ENCODE data around the gene LCN12. TPM values are rescaled to one million over a fixed set of nuclear protein-coding genes. Genes with fewer than 3 reads are reported as not detected.

The LCN12 gene
- total RNA-seq, 1 experiment from 2014 or later, result 0.55 TPM

DNA sequence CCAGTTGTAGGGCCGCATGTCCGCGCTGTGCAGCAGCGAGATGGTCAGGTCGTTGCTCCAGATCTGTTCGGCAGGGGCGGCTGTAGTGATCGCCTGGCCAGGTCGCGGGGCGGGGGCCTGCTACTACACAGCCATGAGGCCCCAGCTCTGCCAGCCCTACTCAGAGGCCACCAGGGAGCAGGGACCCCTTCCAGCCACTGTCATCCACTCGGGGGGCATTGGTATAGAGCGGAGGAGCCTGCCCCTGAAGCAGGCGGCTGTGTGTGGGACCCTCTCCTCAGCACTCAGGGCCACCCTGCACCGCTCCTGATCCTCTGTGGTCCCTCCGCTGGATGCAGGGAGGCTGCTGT, 9.2 kb upstream of the LCN12 start:
- Histone ChIP-seq H3K4me2 (ENCODE audit: low read length) (peak overlapping the region; percentile 98), H3K9me3 (ENCODE audit: low read length) (no peaks in the 10 kb centered on the region), H3K27ac (ENCODE audit: low read length) (no peak overlapping the region), H4K20me1 (ENCODE audit: low read length) (no peaks in the 10 kb centered on the region), H3K27me3 (ENCODE audit: low read length) (no peaks in the 10 kb centered on the region), H3K79me2 (ENCODE audit: low read length) (peaks cover 26% of the 10 kb centered on the region), H2AFZ (ENCODE audit: low read length) (no peak overlapping the region), H3K4me1 (ENCODE audit: insufficient read depth, low read length) (peaks cover under 1% of the 10 kb centered on the region; the same call in 1 of the 2 replicates), H3K9me2 (replicated peaks; ENCODE audit: low read length) (no peaks in the 10 kb centered on the region), H3K4me3 (ENCODE audit: low read length) (peak overlapping the region; percentile 71), H3K9ac (ENCODE audit: low read length) (peak overlapping the region; percentile 83; the same call in 1 of the 2 replicates), H3F3A (ENCODE audit: low read length, unreplicated experiment) (no peaks in the 10 kb centered on the region), H3K36me3 (ENCODE audit: low read depth, low read length) (no peaks in the 10 kb centered on the region; the same call in 1 of the 2 replicates)
- ChIA-PET POLR2A (ENCODE audit: unreplicated experiment) (no interaction called here), CTCF (no interaction called here)
- no peak for DNase-seq
- no TSS peak for BruUV-seq (replicated peaks)
- TF ChIP-seq EZH2 (IDR thresholded peaks at IDR 0.05; ENCODE audit: low read length, unreplicated experiment) (no peak), EZH2phosphoT487 (IDR thresholded peaks at IDR 0.05; ENCODE audit: borderline replicate concordance, low read length) (no peak)
- TF ChIP-seq, protein P1, sequence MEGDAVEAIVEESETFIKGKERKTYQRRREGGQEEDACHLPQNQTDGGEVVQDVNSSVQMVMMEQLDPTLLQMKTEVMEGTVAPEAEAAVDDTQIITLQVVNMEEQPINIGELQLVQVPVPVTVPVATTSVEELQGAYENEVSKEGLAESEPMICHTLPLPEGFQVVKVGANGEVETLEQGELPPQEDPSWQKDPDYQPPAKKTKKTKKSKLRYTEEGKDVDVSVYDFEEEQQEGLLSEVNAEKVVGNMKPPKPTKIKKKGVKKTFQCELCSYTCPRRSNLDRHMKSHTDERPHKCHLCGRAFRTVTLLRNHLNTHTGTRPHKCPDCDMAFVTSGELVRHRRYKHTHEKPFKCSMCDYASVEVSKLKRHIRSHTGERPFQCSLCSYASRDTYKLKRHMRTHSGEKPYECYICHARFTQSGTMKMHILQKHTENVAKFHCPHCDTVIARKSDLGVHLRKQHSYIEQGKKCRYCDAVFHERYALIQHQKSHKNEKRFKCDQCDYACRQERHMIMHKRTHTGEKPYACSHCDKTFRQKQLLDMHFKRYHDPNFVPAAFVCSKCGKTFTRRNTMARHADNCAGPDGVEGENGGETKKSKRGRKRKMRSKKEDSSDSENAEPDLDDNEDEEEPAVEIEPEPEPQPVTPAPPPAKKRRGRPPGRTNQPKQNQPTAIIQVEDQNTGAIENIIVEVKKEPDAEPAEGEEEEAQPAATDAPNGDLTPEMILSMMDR (conservative IDR thresholded peaks at IDR 0.05; ENCODE audit: low read depth, low read length), result no peak
- intact Hi-C loops (cut with micrococcal nuclease), result no loop called here
- no peak for ATAC-seq

DNA sequence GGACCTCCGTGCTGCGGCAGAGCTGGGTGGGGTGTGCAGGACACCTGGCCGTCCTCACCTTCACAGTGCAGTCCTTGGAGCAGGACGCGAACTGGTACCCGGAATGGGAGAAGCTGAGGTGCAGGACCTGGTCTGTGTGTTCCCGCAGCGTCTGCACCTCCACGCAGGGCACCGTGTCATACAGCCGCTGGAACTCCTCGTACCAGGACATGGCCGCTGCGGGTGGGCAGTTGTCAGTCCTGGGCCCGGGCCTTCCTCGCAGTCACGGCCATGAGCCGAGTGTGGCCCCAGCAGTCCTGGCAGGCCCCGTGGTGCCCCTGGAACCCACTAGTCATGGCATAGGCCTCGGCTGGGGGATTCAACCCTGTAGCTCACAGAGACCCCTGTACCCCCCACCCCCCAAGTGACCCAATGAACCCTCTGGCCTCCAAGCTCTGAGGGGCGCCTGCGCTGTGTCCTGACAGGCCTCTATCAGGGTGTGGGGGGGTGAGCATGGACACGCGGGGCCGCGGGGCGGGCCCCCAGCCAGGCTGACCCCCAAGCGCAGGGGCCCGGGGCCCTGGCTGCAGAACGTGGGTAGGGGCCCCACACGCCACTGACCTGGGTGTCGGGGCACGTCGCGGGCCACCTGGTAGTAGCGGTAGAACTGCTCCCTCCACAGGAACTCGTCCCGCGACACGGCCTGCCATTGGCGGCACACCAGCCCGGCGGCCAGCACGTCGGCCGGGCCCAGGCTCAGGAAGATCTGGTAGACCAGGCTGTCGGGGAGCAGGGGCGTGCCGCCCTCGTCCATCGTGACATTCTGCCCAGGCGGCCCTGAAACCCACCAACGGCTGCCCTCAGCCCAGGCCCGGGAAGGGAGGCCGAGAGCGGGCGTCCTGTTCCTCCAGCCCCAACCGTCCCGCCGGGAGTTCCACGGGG, 8.5 kb upstream of the LCN12 start:
- peak; percentile 18 for DNase-seq
- POLR2A ChIA-PET (ENCODE audit: unreplicated experiment), result interaction anchor here (0.5 kb wide), 1 partner anchor 49 kb away, joined by 6 read pairs; the partner anchor contains the start of gene PAXX
- no peaks in the 10 kb centered on the region for H4K20me1 ChIP-seq (ENCODE audit: low read length)

More for the DNA sequence above, 8.5 kb upstream of the LCN12 start:
- intact Hi-C loops (cut with micrococcal nuclease), result loop anchor here (2.0 kb wide), 1 partner anchor 57 kb away; the partner anchor contains the start of gene TRAF2
- TF ChIP-seq, protein P1 (conservative IDR thresholded peaks at IDR 0.05; ENCODE audit: low read depth, low read length), result no peak
- TF ChIP-seq EZH2 (IDR thresholded peaks at IDR 0.05; ENCODE audit: low read length, unreplicated experiment) (no peak), EZH2phosphoT487 (IDR thresholded peaks at IDR 0.05; ENCODE audit: borderline replicate concordance, low read length) (no peak)
- ATAC-seq, result peak; percentile 23
- TSS peak; percentile 27 for BruUV-seq (replicated peaks)
- CTCF ChIA-PET, result interaction anchor here (1.1 kb wide), 1 partner anchor 53 kb away, joined by 3 read pairs; the partner anchor contains the start of gene CLIC3
- Histone ChIP-seq H3K4me1 (ENCODE audit: insufficient read depth, low read length) (peaks cover 6% of the 10 kb centered on the region; the same call in 1 of the 2 replicates), H3K4me3 (ENCODE audit: low read length) (peak overlapping the region; percentile 71), H3F3A (ENCODE audit: low read length, unreplicated experiment) (no peaks in the 10 kb centered on the region), H3K27me3 (ENCODE audit: low read length) (no peaks in the 10 kb centered on the region), H3K9me2 (replicated peaks; ENCODE audit: low read length) (no peaks in the 10 kb centered on the region), H3K36me3 (ENCODE audit: low read depth, low read length) (no peaks in the 10 kb centered on the region; the same call in 1 of the 2 replicates), H3K79me2 (ENCODE audit: low read length) (peaks cover 26% of the 10 kb centered on the region), H2AFZ (ENCODE audit: low read length) (no peak overlapping the region), H3K9ac (ENCODE audit: low read length) (peak overlapping the region; percentile 83), H3K4me2 (ENCODE audit: low read length) (peak overlapping the region; percentile 98), H3K27ac (ENCODE audit: low read length) (no peak overlapping the region), H3K9me3 (ENCODE audit: low read length) (no peaks in the 10 kb centered on the region)

All from PC-3 (cell line).